Upper lobe of right lung (tissue), 1 donor: ENCODE measurements around the gene SHH. TPM values are rescaled to one million over a fixed set of nuclear protein-coding genes. Genes with fewer than 3 reads are reported as not detected.

ENCODE experiments used
- ATAC-seq: fragments of 200-7000 bp; cut with Tn5 transposase; one replicate; pipeline ENCODE4 v1.9.1; 2020; ENCODE audit warnings: mild to moderate bottlenecking, moderate library complexity
- DNase-seq: peaks from one replicate; pipeline ENCODE4 v3.0.0-alpha.2; 2020
- H3K27ac ChIP-seq: fragments of 200-600 bp; one replicate; pipeline ENCODE4 v1.8.0; 2022
- H3K27me3 ChIP-seq: fragments of 200-600 bp; one replicate; pipeline ENCODE4 v1.8.0; 2022; ENCODE audit warnings: mild to moderate bottlenecking
- H3K36me3 ChIP-seq: fragments of 200-600 bp; one replicate; pipeline ENCODE4 v1.8.0; 2022
- H3K4me1 ChIP-seq: fragments of 200-600 bp; one replicate; pipeline ENCODE4 v1.8.0; 2022
- H3K4me3 ChIP-seq: fragments of 200-600 bp; one replicate; pipeline ENCODE4 v1.8.0; 2022; ENCODE audit warnings: mild to moderate bottlenecking
- H3K9me3 ChIP-seq: fragments of 200-600 bp; one replicate; pipeline ENCODE4 v1.8.0; 2022
- intact Hi-C: fragments of 100-400 bp; cut with DNase I; formaldehyde crosslinking; loops from one replicate; pipeline ENCODE4 v1.11.0; 2022
- total RNA-seq: library from RNA; stranded (reverse); fragmentation: NEBNext Ultra II Directional; extraction: Animal tissue kit (Norgen Biotek cat#: 25700); gene quantifications from one replicate; pipeline ENCODE4 v1.2.1, GENCODE V29; 2021
- TF ChIP-seq, protein P1 (sequence below): fragments of 200-600 bp; IDR thresholded peaks from one replicate; pipeline ENCODE4 v1.8.0; 2022; ENCODE audit warnings: antibody characterized with exemption
- donor health status: DM: no; HTN: yes; CAD: no; lungs with severe emphysema.

The SHH gene
- total RNA-seq, 1 donor from 2014 or later, result 10.1 TPM

- ATAC-seq (no peak), DNase-seq (no peak)
- no peaks in the 10 kb centered on the region for H3K9me3 ChIP-seq
- TF ChIP-seq, protein P1, sequence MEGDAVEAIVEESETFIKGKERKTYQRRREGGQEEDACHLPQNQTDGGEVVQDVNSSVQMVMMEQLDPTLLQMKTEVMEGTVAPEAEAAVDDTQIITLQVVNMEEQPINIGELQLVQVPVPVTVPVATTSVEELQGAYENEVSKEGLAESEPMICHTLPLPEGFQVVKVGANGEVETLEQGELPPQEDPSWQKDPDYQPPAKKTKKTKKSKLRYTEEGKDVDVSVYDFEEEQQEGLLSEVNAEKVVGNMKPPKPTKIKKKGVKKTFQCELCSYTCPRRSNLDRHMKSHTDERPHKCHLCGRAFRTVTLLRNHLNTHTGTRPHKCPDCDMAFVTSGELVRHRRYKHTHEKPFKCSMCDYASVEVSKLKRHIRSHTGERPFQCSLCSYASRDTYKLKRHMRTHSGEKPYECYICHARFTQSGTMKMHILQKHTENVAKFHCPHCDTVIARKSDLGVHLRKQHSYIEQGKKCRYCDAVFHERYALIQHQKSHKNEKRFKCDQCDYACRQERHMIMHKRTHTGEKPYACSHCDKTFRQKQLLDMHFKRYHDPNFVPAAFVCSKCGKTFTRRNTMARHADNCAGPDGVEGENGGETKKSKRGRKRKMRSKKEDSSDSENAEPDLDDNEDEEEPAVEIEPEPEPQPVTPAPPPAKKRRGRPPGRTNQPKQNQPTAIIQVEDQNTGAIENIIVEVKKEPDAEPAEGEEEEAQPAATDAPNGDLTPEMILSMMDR, result no peak
- intact Hi-C loops, result loop anchor here (10.0 kb wide), 1 partner anchor 658 kb away; no protein-coding TSS in a partner anchor
- H3K27ac ChIP-seq, result no peak overlapping the region
- peaks cover 4% of the 10 kb centered on the region for H3K4me1 ChIP-seq
- no peak overlapping the region for H3K4me3 ChIP-seq
- H3K36me3 ChIP-seq, result no peaks in the 10 kb centered on the region
- peaks cover 28% of the 10 kb centered on the region for H3K27me3 ChIP-seq
These were observed 4.7 kb upstream of the SHH start for GRCh38 chr7:155816996-155817395.

DNA sequence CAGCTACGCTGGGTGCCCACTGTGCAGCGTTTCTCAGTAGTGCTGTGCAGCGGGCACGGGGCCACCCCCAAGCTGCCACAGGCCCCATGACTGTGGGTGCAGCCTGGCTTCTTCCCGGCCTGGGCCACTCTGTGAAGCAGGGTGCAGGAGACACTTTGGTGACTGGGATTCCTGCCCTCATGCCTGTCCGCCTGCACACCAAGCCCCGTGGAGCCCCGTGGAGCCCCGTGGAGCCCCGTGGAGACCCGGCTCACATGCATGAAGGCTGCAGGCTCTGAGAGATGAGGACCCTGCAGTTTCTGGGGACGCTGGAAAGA lies 3.9 kb upstream of the SHH start:
- no peak for DNase-seq
- Histone ChIP-seq H3K27ac (no peak overlapping the region), H3K4me3 (no peak overlapping the region), H3K27me3 (peaks cover 36% of the 10 kb centered on the region), H3K4me1 (peaks cover 6% of the 10 kb centered on the region), H3K9me3 (no peaks in the 10 kb centered on the region), H3K36me3 (no peaks in the 10 kb centered on the region)
- intact Hi-C loops, result loop anchor here (10.0 kb wide), 1 partner anchor 659 kb away; no protein-coding TSS in a partner anchor
- ATAC-seq, result no peak
- TF ChIP-seq, protein P1, result no peak

DNA sequence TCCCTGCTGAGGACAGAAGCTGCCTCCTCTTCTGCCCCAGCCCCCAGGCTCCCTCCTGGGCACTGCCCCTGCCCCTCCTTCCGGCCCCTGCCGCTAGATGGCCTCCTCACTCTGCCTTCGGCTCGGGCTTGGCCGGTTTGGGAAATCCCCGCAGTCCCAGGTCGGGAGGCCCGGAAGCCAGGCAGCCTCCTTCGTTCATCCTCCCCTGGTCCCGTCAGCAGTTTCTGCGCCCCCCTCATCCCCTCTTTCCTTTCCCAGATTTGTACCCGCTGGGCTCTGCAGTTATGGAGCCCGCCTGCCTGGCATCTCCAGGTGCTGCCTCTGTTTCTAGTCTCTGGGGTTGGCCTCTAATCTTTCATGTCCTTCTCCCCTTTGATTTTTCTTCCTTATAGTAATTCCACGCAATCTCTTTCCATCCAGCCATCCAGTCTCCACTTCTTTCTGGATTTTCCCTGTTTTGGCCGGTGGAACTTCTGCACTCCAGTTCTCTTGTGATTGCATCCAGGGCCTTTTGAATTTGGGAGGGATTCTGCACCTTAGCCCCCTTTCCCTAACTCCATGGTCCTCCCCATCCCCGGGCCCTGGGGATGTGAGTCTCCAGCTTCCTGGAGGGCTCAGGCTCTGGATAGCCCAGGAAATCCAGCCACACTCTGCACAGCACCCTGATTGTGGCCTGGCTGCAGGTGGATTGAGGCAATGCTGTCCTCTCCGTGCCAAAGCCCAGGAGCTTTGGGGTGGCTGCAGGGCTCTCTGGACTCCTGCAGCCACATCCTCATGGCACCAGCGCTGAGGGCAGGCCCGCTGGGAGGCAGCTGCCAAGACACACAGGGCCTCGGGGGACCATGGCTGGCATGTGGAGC lies 3.3 kb upstream of the SHH start:
- DNase-seq (peak; percentile 89), ATAC-seq (peak; percentile 84)
- Histone ChIP-seq H3K27me3 (peaks cover 42% of the 10 kb centered on the region), H3K9me3 (no peaks in the 10 kb centered on the region), H3K27ac (no peak overlapping the region), H3K36me3 (no peaks in the 10 kb centered on the region), H3K4me1 (peaks cover 7% of the 10 kb centered on the region), H3K4me3 (no peak overlapping the region)
- intact Hi-C loops, result loop anchor here (10.0 kb wide), 1 partner anchor 659 kb away; no protein-coding TSS in a partner anchor
- TF ChIP-seq, protein P1, result peak; percentile 64

DNA sequence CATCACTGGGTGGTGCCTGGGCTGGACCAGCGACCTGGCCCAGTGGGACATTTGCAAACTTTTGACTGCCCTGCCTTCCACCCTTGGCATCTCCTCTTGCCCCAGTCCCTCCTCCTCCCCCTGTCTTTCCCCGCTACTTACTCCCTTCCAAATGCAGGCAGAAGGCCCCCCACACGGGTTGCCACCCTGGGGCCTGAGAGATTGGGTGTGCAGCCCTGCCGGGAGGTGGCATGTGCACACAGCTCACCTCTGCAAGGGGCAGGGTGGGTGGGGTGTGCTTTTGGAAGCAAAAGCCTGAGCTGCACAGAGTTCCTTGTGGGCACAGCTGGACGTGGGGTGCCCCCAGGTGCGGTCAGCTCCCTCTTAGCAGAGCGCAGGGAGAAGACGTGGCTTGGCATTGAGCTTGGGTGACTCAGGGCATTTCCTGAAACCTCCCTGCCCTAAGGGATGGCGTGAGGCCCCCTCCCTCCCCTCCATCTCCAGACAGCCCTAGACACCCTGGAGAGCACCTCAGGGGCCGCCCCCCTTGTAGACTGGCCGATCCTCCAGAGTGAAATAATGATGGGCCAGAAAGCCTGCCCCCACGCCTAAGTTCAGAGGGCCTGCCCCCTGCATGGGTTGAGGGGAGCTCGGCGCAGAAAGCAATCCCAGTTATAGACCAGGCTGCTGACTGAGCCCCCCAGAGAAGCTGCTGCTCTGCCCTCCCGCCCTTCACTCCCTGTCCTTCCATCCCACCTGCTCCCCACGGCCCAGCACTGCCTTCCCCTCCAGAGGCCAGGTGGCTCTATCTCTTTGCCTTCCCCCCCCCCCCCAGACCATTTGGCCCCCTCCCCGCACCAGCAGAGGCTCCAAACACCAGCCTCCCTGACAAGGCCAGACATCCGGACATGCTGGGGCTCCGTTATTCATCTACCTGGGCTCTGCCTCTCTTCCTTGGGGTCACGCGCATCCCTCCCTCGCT lies 2.3 kb upstream of the SHH start:
- ATAC-seq (no peak), DNase-seq (no peak)
- Histone ChIP-seq H3K4me1 (peaks cover 14% of the 10 kb centered on the region), H3K27me3 (peaks cover 52% of the 10 kb centered on the region), H3K4me3 (no peak overlapping the region), H3K36me3 (no peaks in the 10 kb centered on the region), H3K27ac (no peak overlapping the region), H3K9me3 (no peaks in the 10 kb centered on the region)
- intact Hi-C loops, result loop anchor here (10.0 kb wide), 1 partner anchor 660 kb away; no protein-coding TSS in a partner anchor
- TF ChIP-seq, protein P1, result no peak

DNA sequence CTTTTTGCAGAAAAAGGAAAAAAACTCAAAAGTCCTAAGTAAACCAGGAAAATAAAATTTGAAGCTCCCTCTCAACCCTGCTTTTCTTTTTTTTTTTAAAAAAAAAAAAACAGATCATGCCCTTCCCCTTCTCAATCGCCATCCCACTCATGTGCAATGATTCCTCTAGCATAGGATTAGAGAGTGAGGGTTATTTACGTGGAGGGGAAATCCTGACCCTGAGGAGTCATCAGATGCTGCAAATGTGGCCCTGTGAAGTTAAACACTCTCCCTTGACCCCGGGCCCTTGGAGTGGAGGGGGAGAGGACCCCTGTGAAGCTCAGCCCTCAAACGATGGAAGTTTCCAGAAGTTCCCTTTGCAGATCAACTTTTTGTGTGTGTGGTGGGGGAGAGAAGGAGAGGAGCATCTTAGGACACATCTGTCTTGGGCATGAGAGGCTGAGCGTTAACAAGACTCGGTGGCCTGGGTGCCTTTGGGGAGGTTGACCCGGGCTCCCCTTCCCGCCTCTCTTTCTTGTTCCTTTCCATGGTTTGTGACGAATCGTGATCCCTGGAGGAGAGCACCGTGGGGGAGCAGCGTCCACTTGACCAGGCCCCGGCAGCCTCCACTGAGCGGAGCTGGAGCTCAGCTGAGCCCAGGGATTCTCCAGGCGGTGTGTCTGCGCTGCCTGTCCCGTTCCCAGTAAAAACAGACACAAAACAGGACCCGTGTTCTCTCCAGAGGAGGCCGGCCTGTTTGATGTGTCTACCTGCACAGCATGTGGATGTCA lies 1.5 kb upstream of the SHH start:
- Histone ChIP-seq H3K36me3 (no peaks in the 10 kb centered on the region), H3K4me1 (peaks cover 18% of the 10 kb centered on the region), H3K27me3 (peaks cover 60% of the 10 kb centered on the region), H3K9me3 (no peaks in the 10 kb centered on the region), H3K27ac (no peak overlapping the region), H3K4me3 (no peak overlapping the region)
- TF ChIP-seq, protein P1, result no peak
- no peak for ATAC-seq
- intact Hi-C loops, result loop anchor here (10.0 kb wide), 1 partner anchor 661 kb away; no protein-coding TSS in a partner anchor
- DNase-seq, result no peak
